GM18502 (cell line): ENCODE data around the gene RAD51C.
"Not testable (repeated sequence)": the region's sequence is repeated elsewhere in the genome, so short reads cannot be mapped to it uniquely, and the experiment has no call there.

Experiments
- ATAC-seq: cut with Tn5 transposase; IDR thresholded peaks from one replicate; pipeline ENCODE4 v1.9.1; 2021; ENCODE audit warnings: mild to moderate bottlenecking; ENCODE audit not compliant: unreplicated experiment, poor library complexity

RAD51C gene

DNA sequence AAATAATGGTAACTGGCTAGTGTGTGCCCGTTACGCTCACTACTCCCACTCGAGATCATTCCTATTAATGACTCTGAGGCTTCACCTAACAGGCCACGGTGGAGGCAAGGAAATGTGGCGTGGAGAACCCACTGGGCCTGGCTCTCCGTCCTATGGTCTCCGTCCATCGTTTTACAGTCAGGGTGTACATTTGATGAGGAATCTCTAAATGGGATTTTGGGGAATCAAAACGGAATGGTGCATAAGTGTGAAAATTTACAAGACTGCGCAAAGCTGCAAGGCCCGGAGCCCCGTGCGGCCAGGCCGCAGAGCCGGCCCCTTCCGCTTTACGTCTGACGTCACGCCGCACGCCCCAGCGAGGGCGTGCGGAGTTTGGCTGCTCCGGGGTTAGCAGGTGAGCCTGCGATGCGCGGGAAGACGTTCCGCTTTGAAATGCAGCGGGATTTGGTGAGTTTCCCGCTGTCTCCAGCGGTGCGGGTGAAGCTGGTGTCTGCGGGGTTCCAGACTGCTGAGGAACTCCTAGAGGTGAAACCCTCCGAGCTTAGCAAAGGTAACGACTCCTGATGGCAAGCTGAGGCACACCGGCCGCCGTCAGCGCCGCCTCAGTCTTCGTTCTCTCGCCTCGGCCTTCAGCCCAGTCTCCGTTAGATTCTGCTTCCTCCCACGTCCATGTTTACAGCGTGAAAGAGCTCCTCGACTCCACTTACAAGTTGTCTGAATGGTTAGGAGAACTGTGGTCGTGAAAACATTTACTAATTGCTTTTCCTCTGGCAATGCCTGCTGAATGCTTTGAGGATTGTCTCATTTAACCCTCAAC is at the start of gene RAD51C:
TSS of gene RAD51C (plus strand) at position 364 of the 817 bp plus-strand sequence. CDS start at position 406, 42 bp downstream.
- peak; percentile 98 for ATAC-seq

DNA sequence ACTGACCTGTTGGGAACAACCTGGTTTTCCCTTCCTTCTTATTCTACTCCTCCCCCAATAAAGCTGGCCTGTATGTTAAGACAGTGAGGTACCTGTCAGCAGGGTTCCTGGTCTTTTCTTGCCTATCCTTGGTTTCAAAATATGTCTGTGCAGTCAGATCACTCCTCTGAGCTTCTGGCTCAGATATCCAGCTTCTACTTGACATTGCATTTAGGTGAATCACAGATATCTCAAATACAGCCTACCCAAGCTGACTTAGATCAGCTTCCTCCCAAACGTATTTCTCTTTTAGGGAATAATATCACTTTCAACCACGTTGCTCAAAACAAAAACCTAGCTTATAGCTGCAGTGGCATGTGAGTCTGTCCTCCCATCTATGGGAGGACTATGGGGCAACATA is 49.3 kb upstream of the RAD51C start:
- ATAC-seq = no peak

- ATAC-seq = no peak
Measured at GRCh38 chr17:58648236-58648635, 44.2 kb upstream of the RAD51C start.

- not testable (repeated sequence) for ATAC-seq
Measured at GRCh38 chr17:58657962-58658803, 34.2 kb upstream of the RAD51C start.

DNA sequence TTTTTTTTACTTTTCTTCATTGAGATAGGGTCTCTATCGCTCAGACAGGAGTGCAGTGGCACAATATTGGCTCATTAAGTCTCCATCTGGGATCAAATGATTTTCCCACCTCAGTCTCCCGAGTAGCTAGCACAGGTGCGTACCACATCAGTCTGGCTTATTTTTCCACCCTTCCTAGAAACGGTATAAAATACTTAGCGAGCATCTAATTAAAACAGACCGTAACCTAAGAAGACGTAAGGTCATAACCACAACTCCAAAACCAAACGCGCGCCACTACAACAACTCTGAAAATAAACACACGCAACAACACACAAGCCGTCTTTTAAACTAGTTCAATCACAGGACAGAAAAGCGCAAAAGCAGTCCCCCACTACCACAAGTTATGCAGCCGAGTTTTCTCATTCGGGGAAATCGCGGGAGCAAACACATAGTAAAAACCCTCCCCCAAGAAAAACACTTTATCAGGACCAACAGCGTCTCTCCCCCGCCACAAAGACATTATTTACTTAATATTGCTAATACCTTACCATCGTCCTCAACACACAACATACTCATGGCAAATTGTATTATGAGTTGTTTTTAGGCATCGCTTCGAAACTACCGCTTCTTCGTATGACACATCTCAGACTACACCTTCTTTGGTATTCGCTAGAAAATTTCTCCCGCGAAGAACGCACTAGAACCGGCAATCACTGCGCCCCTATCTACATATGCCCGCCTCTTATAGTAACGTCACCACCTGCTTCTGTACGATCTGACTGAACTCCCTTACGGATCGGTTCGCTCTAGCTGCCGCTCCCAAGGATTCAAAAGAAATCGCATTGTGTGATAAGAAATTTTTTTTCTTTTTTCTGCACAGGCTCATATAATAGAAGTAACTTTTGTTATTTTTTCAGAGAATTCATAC is 33.3 kb upstream of the RAD51C start:
- ATAC-seq = peak; percentile 81

GRCh38 chr17:58659714-58660084 is 32.7 kb upstream of the RAD51C start:
- ATAC-seq = not testable (repeated sequence)

DNA sequence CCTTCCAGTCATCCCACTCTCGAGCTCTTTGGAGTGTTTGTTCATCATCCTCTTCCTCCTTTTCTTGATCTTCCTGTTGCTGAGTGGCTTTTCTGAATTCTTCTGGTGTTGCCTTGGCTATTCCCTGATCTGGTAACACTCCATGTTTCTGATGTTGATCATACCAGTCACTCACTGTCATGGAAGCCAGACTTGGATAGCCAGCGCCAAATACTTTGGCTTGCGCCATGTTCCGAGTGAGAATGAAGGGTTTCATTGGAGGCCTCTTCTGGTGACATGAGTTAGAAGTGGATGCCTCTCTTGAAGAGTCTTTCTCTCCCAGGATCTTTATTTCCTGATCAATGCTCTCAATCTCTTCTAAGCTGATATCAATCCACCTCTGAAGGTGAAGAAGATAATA is 31.8 kb upstream of the RAD51C start:
- ATAC-seq = no peak

DNA sequence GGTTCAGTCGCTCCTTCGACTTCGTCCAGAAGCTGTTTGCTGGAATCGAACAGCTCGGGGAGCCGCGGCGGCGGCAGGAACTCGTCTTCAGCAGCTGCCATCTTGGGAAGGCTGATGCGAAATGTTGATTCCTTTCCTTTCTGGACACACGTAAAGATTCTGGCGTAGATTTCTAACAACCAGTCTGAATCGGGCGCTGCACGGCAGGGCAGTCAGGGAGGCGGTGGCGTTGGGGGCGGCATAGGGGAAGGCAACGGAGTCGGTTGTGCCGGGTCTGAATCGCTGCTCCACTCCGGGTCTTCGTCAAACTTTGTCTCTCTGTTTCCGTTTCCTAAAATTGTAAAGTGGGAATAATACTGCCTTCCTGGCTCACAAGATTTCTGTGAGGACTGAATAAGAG is 30.9 kb upstream of the RAD51C start:
- no peak for ATAC-seq

- no peak for ATAC-seq
Measured at GRCh38 chr17:58664302-58664701, 28.1 kb upstream of the RAD51C start.

DNA sequence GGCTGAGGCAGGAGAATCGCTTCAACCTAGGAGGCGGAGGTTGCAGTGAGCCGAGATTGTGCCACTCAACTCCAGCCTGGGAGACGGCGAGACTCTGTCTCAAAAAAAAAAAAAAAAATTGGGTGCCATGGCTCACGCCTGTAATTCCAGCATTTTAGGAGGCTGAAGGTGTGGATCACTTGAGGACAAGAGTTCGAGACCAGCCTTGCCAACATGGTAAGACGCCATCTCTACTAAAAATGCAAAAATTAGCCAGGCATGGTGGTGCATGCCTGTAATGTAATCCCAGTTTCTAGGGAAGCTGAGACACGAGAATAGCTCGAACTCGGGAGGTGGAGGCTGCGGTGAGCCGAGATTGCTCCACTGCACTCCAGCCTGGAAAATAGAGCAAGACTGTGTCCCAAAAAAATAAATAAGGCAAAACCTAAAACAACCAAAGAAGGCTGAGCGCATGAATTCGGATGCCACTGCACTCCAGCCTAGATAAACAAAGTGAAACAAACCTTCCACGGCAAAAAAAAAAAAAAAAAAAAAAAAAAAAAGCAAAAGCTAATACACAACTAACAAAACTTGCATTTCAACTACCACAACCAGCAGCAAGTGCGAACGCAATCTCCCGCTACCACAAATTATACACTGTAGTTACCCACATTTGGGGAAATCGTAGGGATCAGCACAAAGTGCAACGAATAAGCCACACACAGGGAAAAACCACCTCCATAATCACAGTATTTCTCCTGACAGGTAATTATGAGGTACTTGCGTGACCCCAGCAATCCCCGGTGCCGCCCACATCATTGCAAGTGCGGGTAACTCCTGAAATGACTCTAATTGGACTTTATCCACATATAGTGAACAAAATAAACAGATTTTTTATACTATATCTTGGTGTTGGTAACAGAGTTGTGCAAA is 26.2 kb upstream of the RAD51C start:
- no peak for ATAC-seq

DNA sequence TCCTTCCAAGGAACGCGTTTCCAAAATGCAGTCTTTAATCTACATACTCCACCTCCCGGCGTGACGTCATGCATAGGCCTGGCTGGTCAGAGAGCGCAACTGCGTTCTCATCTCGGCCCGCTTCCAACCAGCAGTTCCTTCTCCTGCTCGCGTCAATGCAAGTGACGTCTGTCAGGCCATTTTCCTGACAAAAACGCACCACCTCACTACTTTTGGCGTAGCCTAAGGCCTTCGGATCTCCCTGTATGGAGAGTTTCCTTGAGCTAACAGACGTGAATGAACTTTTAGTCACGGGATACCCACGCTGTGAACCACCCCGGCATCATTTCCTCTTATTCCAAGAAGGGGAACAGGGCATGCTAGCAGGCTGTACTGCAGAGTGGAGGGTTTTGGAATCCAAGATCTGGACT is 25.5 kb upstream of the RAD51C start:
- ATAC-seq = no peak

DNA sequence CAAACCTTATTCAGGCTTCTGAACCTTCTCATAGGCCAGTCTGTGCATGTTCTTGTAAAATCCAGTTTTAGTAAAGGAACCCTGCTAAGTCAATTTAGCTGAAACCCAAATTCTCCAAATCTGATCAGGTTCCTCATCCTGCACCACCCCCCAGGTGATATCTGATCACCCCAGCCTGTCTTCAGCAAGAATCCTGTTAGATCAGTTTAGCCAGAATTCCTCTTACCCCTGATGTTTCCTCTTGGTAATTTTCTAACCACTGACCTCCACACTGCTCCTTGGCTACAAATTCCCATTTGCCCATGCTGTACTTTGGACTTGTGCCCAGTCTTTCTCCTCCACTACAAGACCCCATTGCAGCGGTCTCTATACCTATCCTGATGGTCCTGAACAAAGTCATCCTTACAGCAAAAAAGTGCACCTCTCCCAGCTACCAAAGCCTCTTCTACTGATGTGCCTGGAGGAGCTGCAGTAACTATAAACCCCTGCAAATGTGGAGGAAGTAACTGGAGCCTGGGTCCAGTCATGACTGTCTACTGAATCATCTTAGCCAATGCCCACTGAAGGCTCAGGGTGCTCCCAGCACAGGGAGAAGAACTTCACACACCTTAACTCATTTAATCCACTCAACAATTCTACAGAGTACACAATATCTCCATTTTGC is 24.3 kb upstream of the RAD51C start:
- no peak for ATAC-seq

DNA sequence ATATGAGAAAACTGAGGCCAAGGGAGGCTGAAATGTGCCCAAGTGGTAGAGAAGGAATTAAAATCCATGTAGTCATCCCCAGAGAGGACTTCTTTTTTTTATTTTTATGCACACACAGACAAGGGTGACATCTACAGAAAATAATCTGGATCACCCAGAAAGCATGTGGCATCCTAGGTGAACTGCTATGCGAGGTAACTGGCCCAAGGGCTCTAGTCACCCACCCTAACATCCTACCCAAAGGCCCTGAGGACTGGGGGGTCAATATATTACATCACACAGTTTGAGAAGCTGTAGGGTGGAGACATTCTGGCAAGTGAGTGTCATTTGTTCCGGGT is 23.8 kb upstream of the RAD51C start:
- ATAC-seq = no peak

GRCh38 chr17:58669853-58670252 is 22.5 kb upstream of the RAD51C start:
- ATAC-seq = no peak

DNA sequence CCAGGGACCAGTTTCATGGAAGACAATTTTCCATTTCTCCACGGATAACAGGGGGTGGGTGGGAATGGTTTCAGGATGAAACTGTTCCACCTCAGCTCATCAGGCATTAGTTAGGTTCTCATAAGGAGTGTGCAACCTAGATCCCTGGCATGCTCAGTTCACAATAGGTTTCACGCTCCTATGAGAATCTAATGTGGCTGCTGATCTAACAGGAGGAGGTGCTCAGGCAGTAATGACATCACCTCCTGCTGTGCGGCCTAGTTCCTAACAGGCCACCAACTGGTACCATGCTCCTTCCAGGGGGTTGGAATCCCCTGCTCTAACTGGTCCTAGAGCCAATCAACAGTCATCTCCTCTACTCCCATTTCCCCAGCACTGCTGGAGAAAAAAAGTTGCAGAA is 20.4 kb upstream of the RAD51C start:
- ATAC-seq = no peak

- no peak for ATAC-seq
Measured at GRCh38 chr17:58677194-58677880, 15.1 kb upstream of the RAD51C start.

GRCh38 chr17:58678287-58678686 is 14.1 kb upstream of the RAD51C start:
- not testable (repeated sequence) for ATAC-seq

GRCh38 chr17:58679263-58680037 is 13.0 kb upstream of the RAD51C start:
- no peak for ATAC-seq
